K562 treated with DMSO at 1 percent for 4 hours (cell line): ENCODE results near the gene RANBP6. TPM values are rescaled to one million over a fixed set of nuclear protein-coding genes. Genes with fewer than 3 reads are reported as not detected.

Source experiments
- total RNA-seq: library from RNA; unstranded; fragments of 300-600 nt; gene quantifications from 2 replicates; pipeline ENCODE4 v1.2.3, GENCODE V29; 2022; ENCODE audit not compliant: insufficient read depth

The RANBP6 gene
- total RNA-seq: 5.5 and 9.8 TPM in 2 replicates

DNA sequence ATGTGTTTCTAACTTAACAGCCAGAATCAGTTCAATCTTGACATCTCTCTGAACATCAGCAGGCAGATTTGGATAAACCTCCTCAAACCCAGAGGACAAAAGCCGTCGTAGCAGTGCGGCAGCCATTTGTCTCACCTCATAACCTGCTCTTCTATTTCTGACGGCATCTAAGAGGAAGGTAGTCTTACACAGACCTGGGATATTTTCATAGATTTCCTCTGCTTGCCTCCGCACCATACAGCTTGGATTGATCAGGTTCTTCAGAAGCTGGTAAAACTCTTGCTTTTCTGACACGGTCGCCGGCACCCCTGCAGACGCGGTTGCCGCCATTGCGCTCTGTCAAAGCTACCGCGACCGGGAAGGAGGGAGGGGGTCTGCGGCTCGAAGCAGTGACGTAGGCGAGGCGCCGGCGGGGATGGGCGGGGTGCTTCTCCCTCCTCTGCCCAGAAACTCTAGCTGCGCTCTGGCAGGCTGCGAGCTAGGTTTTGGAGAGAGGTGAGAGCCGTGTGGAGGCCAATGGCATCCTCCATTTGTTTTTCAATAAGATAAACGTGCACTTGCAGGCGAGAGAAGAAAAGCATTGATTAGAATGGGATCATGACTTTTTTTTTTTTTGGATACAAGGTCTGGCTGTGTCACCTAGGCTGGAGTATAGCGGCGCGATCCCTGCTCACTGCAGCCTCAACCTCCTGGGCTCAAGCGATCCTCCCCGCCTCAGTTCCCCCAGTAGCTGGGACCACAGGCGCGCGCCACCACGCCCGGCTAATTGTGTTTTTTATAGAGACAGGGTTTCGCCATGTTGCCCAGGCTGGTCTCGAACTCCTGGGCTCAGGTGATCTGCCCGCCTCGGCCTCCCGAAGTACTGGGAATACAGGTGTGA is at the start of gene RANBP6:
TSS of gene RANBP6 (minus strand) at position 347 of the 880 bp plus-strand sequence. CDS start at position 330, 17 bp downstream.

Other genes starting within 250 kb of the RANBP6 start
- 12.7 and 17.6 TPM in 2 replicates for gene ERMP1, start 182.5 kb downstream of the RANBP6 start, total RNA-seq
- not detected in 2 replicates for gene MLANA, start 124.7 kb downstream of the RANBP6 start, total RNA-seq
- gene IL33, start 200.2 kb upstream of the RANBP6 start, total RNA-seq: not detected in 2 replicates